Measurements from ENCODE around the gene SRPK3.

The SRPK3 gene

DNA sequence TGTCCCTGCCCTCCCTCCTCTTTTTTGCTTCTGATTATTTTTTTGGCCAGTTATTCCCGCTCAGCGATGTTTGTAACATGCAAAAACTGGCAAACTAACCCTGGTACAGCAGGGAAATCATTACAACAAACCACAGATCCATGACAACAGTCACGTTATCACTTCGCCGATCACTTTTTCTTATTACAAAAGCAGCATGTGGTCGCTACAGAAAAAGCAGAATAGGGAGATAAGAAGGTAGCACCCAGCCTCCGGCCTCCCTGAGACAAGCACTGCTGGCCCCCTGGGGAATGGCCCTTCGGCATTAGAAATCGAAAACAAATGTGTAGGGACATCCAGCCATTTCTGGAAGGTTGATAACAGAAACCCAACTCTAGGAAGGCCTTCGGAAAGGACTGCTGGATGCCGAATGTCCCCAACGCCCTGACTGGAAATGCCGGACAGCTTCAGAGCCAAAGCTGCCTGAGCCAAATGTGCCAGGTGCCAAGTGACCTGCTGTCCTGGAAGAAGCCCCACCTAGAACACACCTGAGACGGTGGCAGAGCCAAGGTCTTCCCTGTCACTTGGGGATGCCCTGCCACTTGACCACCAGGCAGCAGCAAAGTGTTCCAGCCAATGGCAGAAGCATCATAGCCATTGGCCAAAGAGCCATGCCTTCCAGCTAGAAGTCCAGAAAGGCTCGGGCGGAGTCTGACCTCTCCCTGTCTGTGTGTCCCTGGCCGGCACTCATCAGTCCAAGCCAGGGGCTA is 10.4 kb downstream of the SRPK3 start:
- 92% methylated on average over 17 of the region's 17 CpGs for whole genome bisulfite sequencing (ENCODE audit: insufficient coverage)
- Histone ChIP-seq H3K9me3 (ENCODE audit: control extremely low read depth in 1 of 5, control insufficient read depth in 4 of 5, insufficient read depth in 2 of 5, low read depth in 1 of 5, low read length in 4 of 5) (peaks cover 0 to 14% (median 0%) of the 10 kb centered on the region in 5 experiments), H3K4me1 (ENCODE audit: control extremely low read depth in 1 of 4, control insufficient read depth in 4 of 4, insufficient read depth in 4 of 4, low read length in 3 of 4) (peaks cover 3 to 27% (median 17%) of the 10 kb centered on the region in 4 experiments), H3K36me3 (ENCODE audit: control insufficient read depth in 4 of 4, insufficient read depth in 4 of 4, low read length in 3 of 4) (peaks cover 6 to 30% (median 20%) of the 10 kb centered on the region in 4 experiments), H3K4me3 (ENCODE audit: control insufficient read depth in 1 of 7, extremely low read depth in 1 of 7, insufficient read depth in 4 of 7, low read depth in 2 of 7, low read length in 6 of 7) (no peak overlapping the region), H3K27me3 (replicated peaks in 2 of 5; ENCODE audit: control insufficient read depth in 4 of 5, insufficient read depth in 5 of 5, low read length in 4 of 5) (peaks cover 0 to 21% (median 0%) of the 10 kb centered on the region in 5 experiments), H3K27ac (ENCODE audit: insufficient read depth in 1 of 2, low read depth in 1 of 2, low read length in 2 of 2, poor library complexity in 1 of 2, severe bottlenecking in 2 of 2) (no peak overlapping the region)
- CTCF ChIA-PET = interaction anchor here (0.8 to 2.4 kb wide), 4 partner anchors 12 to 29 kb away, joined by 3 to 7 read pairs (median 4); no protein-coding TSS in a partner anchor
- POLR2A ChIA-PET = no interaction called here
- DNase-seq = no peak

DNA sequence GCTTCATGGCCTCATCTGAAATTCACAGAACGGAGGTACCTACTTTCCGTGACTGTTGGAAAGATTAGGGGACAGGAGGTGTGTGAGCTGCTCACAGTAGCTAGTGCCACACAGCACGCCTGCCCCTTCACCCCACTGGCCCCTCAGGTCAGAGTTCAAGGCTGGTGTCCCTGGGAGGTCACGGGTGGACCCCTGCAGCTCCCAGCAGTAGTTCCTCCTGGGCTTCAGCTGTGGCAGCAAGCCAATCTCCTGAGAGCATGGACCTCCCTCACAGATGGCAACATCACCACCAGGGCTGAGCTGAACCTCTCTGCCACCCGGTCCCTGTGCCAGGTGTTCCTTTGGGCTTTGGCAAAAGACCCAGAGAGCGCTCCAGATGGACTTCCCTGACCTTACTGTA is 11.5 kb downstream of the SRPK3 start:
- 85% methylated on average over 6 of the region's 6 CpGs for WGBS (ENCODE audit: insufficient coverage)
- DNase-seq = no peak
- Histone ChIP-seq H3K27me3 (replicated peaks in 2 of 5; ENCODE audit: control insufficient read depth in 4 of 5, insufficient read depth in 5 of 5, low read length in 4 of 5) (peaks cover 0 to 19% (median 0%) of the 10 kb centered on the region in 5 experiments), H3K4me3 (ENCODE audit: control insufficient read depth in 1 of 7, extremely low read depth in 1 of 7, insufficient read depth in 4 of 7, low read depth in 2 of 7, low read length in 6 of 7) (no peak overlapping the region), H3K27ac (ENCODE audit: insufficient read depth in 1 of 2, low read depth in 1 of 2, low read length in 2 of 2, poor library complexity in 1 of 2, severe bottlenecking in 2 of 2) (no peak overlapping the region), H3K9me3 (ENCODE audit: control extremely low read depth in 1 of 5, control insufficient read depth in 4 of 5, insufficient read depth in 2 of 5, low read depth in 1 of 5, low read length in 4 of 5) (peaks cover 0 to 20% (median 0%) of the 10 kb centered on the region in 5 experiments), H3K36me3 (ENCODE audit: control insufficient read depth in 4 of 4, insufficient read depth in 4 of 4, low read length in 3 of 4) (peaks cover 6 to 27% (median 17%) of the 10 kb centered on the region in 4 experiments), H3K4me1 (ENCODE audit: control extremely low read depth in 1 of 4, control insufficient read depth in 4 of 4, insufficient read depth in 4 of 4, low read length in 3 of 4) (peaks cover 3 to 27% (median 17%) of the 10 kb centered on the region in 4 experiments)
- POLR2A ChIA-PET = no interaction called here
- CTCF ChIA-PET = interaction anchor here (0.8 to 2.4 kb wide), 3 partner anchors 13 to 28 kb away, joined by 3 to 7 read pairs (median 3); partner anchors contain the start of gene PLXNB3

DNA sequence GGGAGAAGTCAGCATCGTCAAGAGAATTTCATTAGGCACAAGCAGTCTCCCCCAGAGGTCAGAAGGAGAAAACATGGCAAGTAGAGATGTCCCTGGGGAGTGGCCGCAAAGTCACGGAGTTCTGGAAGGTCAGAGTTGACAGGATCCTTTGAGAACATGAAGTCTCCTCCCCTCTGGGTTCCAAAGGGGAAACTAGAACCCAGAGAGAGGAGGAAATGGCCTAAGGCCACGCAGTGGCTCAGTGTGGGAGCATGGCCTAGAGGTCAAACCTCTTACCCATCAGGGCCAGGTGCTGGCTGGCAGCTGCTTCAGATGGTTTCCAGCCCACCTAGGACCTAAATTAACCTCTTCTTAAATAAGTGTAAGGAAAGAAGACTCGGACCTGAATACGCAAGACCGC is 12.4 kb downstream of the SRPK3 start:
- CTCF ChIA-PET = interaction anchor here (2.4 kb wide), 1 partner anchor 14 kb away, joined by 7 read pairs; no protein-coding TSS in a partner anchor
- POLR2A ChIA-PET = no interaction called here
- peaks cover 0 to 18% (median 0%) of the 10 kb centered on the region in 5 experiments for H3K27me3 ChIP-seq (replicated peaks in 2 of 5; ENCODE audit: control insufficient read depth in 4 of 5, insufficient read depth in 5 of 5, low read length in 4 of 5)
- peak overlapping the region; percentile 85 to 91 for H3K27ac ChIP-seq (ENCODE audit: insufficient read depth in 1 of 2, low read depth in 1 of 2, low read length in 2 of 2, poor library complexity in 1 of 2, severe bottlenecking in 2 of 2)
- peaks cover 3 to 27% (median 17%) of the 10 kb centered on the region in 4 experiments for H3K4me1 ChIP-seq (ENCODE audit: control extremely low read depth in 1 of 4, control insufficient read depth in 4 of 4, insufficient read depth in 4 of 4, low read length in 3 of 4)
- no peak for DNase-seq
- peaks cover 0 to 23% (median 0%) of the 10 kb centered on the region in 5 experiments for H3K9me3 ChIP-seq (ENCODE audit: control extremely low read depth in 1 of 5, control insufficient read depth in 4 of 5, insufficient read depth in 2 of 5, low read depth in 1 of 5, low read length in 4 of 5)
- H3K4me3 ChIP-seq (ENCODE audit: control insufficient read depth in 1 of 7, extremely low read depth in 1 of 7, insufficient read depth in 4 of 7, low read depth in 2 of 7, low read length in 6 of 7) = peak overlapping the region; percentile 72 to 86 (median 76)
- peaks cover 5 to 29% (median 17%) of the 10 kb centered on the region in 4 experiments for H3K36me3 ChIP-seq (ENCODE audit: control insufficient read depth in 4 of 4, insufficient read depth in 4 of 4, low read length in 3 of 4)
- WGBS (ENCODE audit: insufficient coverage) = 52% methylated on average over 7 of the region's 7 CpGs

DNA sequence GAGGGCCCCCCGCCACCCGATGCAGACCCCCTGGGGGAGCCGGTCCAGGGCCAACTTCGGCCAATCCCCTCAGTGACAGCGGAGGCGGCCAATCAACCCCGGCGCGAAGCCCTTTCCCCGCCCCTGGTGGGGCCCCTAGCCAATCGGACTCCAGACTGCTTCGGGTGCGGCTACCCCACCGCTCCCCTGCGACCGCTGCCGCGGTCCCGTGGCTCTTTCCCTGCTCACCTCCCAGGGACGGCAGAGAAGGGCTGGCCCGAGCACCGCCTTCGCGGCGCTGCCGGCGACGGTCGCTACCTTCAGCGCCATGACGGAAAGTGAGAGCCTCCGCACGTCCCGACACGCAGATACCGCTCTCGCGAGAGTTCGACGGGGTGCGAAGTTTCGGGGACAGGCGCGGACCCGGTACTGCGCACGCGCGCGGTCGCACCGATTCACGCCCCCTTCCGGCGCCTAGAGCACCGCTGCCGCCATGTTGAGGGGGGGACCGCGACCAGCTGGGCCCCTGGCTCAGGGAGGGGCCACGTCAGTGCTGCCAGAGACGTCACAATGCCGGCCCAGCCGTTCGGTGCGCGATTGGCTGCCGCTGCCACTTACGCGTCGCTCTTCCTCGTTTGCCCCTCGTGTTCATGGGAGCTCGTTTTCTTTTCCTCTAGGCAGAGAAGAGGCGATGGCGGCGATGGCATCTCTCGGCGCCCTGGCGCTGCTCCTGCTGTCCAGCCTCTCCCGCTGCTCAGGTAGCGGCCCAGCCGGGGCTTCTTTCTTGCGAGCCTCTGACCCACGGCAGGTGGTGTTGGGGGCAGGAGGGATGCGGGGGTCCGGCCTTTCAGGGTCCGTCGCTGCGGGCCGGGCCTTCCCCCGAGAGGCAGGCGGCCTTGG is 13.4 kb downstream of the SRPK3 start, which contains the start of the genes IDH3G and SSR4:
TSS of gene IDH3G (minus strand) at position 358 of the 879 bp plus-strand sequence. CDS start at position 309, 49 bp downstream.
TSS of gene SSR4 (plus strand) at position 651 of the 879 bp plus-strand sequence. CDS start at position 671, 20 bp downstream.
- peak; percentile 92 to 96 (median 96) for DNase-seq
- Histone ChIP-seq H3K27ac (ENCODE audit: insufficient read depth in 1 of 2, low read depth in 1 of 2, low read length in 2 of 2, poor library complexity in 1 of 2, severe bottlenecking in 2 of 2) (peak within 1 kb of the TSS; percentile 85 to 91), H3K27me3 (replicated peaks in 2 of 5; ENCODE audit: control insufficient read depth in 4 of 5, insufficient read depth in 5 of 5, low read length in 4 of 5) (peaks cover 0 to 15% (median 0%) of the 10 kb centered on the region in 5 experiments), H3K36me3 (ENCODE audit: control insufficient read depth in 4 of 4, insufficient read depth in 4 of 4, low read length in 3 of 4) (peaks cover 5 to 37% (median 21%) of the 10 kb centered on the region in 4 experiments), H3K4me1 (ENCODE audit: control extremely low read depth in 1 of 4, control insufficient read depth in 4 of 4, insufficient read depth in 4 of 4, low read length in 3 of 4) (peaks cover 3 to 27% (median 17%) of the 10 kb centered on the region in 4 experiments), H3K9me3 (ENCODE audit: control extremely low read depth in 1 of 5, control insufficient read depth in 4 of 5, insufficient read depth in 2 of 5, low read depth in 1 of 5, low read length in 4 of 5) (peaks cover 0 to 23% (median 0%) of the 10 kb centered on the region in 5 experiments), H3K4me3 (ENCODE audit: control insufficient read depth in 1 of 7, extremely low read depth in 1 of 7, insufficient read depth in 4 of 7, low read depth in 2 of 7, low read length in 6 of 7) (peak within 1 kb of the TSS; percentile 72 to 86 (median 76))
- CTCF ChIA-PET = interaction anchor here (1.3 kb wide), 1 partner anchor 9 kb away, joined by 3 read pairs; no protein-coding TSS in a partner anchor
- POLR2A ChIA-PET = interaction anchor here (0.5 to 0.8 kb wide), 2 partner anchors 14 to 151 kb away, joined by 3 to 4 read pairs; no protein-coding TSS in a partner anchor
- 24% methylated on average over 71 of the region's 92 CpGs for whole genome bisulfite sequencing (ENCODE audit: insufficient coverage)

- ChIA-PET CTCF (interaction anchor here (1.3 kb wide), 1 partner anchor 8 kb away, joined by 3 read pairs; no protein-coding TSS in a partner anchor), POLR2A (interaction anchor here (0.5 to 0.8 kb wide), 2 partner anchors 15 to 151 kb away, joined by 3 to 4 read pairs; no protein-coding TSS in a partner anchor)
- Histone ChIP-seq H3K4me3 (ENCODE audit: control insufficient read depth in 1 of 7, extremely low read depth in 1 of 7, insufficient read depth in 4 of 7, low read depth in 2 of 7, low read length in 6 of 7) (peak overlapping the region; percentile 39 to 86 (median 73)), H3K27me3 (replicated peaks in 2 of 5; ENCODE audit: control insufficient read depth in 4 of 5, insufficient read depth in 5 of 5, low read length in 4 of 5) (peaks cover 0 to 15% (median 0%) of the 10 kb centered on the region in 5 experiments), H3K27ac (ENCODE audit: insufficient read depth in 1 of 2, low read depth in 1 of 2, low read length in 2 of 2, poor library complexity in 1 of 2, severe bottlenecking in 2 of 2) (peak overlapping the region; percentile 46 to 91), H3K36me3 (ENCODE audit: control insufficient read depth in 4 of 4, insufficient read depth in 4 of 4, low read length in 3 of 4) (peaks cover 0 to 30% (median 17%) of the 10 kb centered on the region in 4 experiments), H3K9me3 (ENCODE audit: control extremely low read depth in 1 of 5, control insufficient read depth in 4 of 5, insufficient read depth in 2 of 5, low read depth in 1 of 5, low read length in 4 of 5) (peaks cover 0 to 23% (median 0%) of the 10 kb centered on the region in 5 experiments), H3K4me1 (ENCODE audit: control extremely low read depth in 1 of 4, control insufficient read depth in 4 of 4, insufficient read depth in 4 of 4, low read length in 3 of 4) (peaks cover 3 to 27% (median 17%) of the 10 kb centered on the region in 4 experiments)
- 38% methylated on average over 40 of the region's 47 CpGs for WGBS (ENCODE audit: insufficient coverage)
- DNase-seq = peak in 2 of 3 donors; percentile 29 to 38
Measured at GRCh38 chrX:153794897-153795816, 14.3 kb downstream of the SRPK3 start.
